GM12878 (cell line): ENCODE data around the gene BFSP1. TPM values are rescaled to one million over a fixed set of nuclear protein-coding genes. Genes with fewer than 3 reads are reported as not detected.

Source experiments
- ATAC-seq: fragments of 200-7000 bp; cut with Tn5 transposase; 3 replicates; pipeline ENCODE4 v1.9.1; 2020; ENCODE audit warnings: mild to moderate bottlenecking, moderate library complexity
- BruUV-seq: library from RNA; stranded (reverse); fragments of 400-500 nt; replicated peaks from 2 replicates; lab custom pipeline; 2021; lab: Mats Ljungman, UMichigan
- CTCF ChIA-PET: fragments of 300-600 bp; sonication (Branson Sonifier 250); formaldehyde crosslinking; extraction: SDS; loops from one replicate; lab custom pipeline; 2021; ENCODE audit warnings: inconsistent platforms; lab: Yijun Ruan, JAX
- POLR2A ChIA-PET: fragments of 350-600 bp; formaldehyde crosslinking; extraction: SDS; loops from one replicate; lab custom pipeline; 2021; ENCODE audit warnings: inconsistent platforms; lab: Charles Lee
- RAD21 ChIA-PET: fragments of 300-600 bp; sonication (Branson Sonifier 250); formaldehyde crosslinking; loops from one replicate; lab custom pipeline; 2023; ENCODE audit warnings: antibody characterized with exemption; ENCODE audit not compliant: unreplicated experiment; lab: Charles Lee
- SMC1A ChIA-PET: fragments of 300-600 bp; sonication (Branson Sonifier 250); formaldehyde crosslinking; loops from one replicate; lab custom pipeline; 2023; ENCODE audit not compliant: unreplicated experiment, uncharacterized antibody; lab: Charles Lee
- DNase-seq: peaks from one replicate; pipeline ENCODE4 v3.0.0-alpha.2; 2011; ENCODE audit warnings: low read depth, low spot score
- FAIRE-seq: peaks from 3 replicates; lab custom pipeline; 2011; peaks lifted over from hg19 to GRCh38; lab: Jason Lieb, UNC
- H2AFZ ChIP-seq: 2 replicates; pipeline ENCODE4 v1.6.0; 2011; ENCODE audit warnings: low read depth, low read length, control low read depth; ENCODE audit not compliant: control insufficient read depth
- H3K27ac ChIP-seq: 2 replicates; pipeline ENCODE4 v1.5.1; 2011; ENCODE audit warnings: control low read depth; ENCODE audit not compliant: control insufficient read depth, insufficient read depth
- H3K27me3 ChIP-seq, 2 experiments: replicated peaks in 1 of 2; 2 replicates each; pipeline versions ENCODE4 v1.6.0 to v1.6.1; 2011; ENCODE audit warnings: low read length in 1 of 2; ENCODE audit not compliant: control insufficient read depth in 2 of 2, insufficient read depth in 2 of 2
- H3K36me3 ChIP-seq, 2 experiments: 2 replicates each; pipeline ENCODE4 v1.5.1; 2011; ENCODE audit warnings: low read length in 1 of 2; ENCODE audit not compliant: control insufficient read depth in 2 of 2, insufficient read depth in 2 of 2
- H3K4me1 ChIP-seq: 2 replicates; pipeline ENCODE4 v1.6.1; 2011; ENCODE audit warnings: mild to moderate bottlenecking, low read length, moderate library complexity, mixed read lengths; ENCODE audit not compliant: control insufficient read depth, insufficient read depth
- H3K4me2 ChIP-seq: 2 replicates; pipeline ENCODE4 v1.6.0; 2011; ENCODE audit warnings: control low read depth; ENCODE audit not compliant: control insufficient read depth, insufficient read depth
- H3K4me3 ChIP-seq: fragments of 200-600 bp; sonication (generic); 2 replicates; pipeline ENCODE4 v1.5.1; 2016
- H3K79me2 ChIP-seq: 2 replicates; pipeline ENCODE4 v1.6.0; 2011; ENCODE audit warnings: low read length; ENCODE audit not compliant: control insufficient read depth, insufficient read depth
- H3K9ac ChIP-seq: 2 replicates; pipeline ENCODE4 v1.8.0; 2011; ENCODE audit warnings: low read length, control low read depth, mixed read lengths; ENCODE audit not compliant: control insufficient read depth, insufficient read depth
- H3K9me3 ChIP-seq: replicated peaks from 3 replicates; pipeline ENCODE4 v1.5.1; 2011; ENCODE audit warnings: mild to moderate bottlenecking, low read length; ENCODE audit not compliant: control insufficient read depth, insufficient read depth
- H4K20me1 ChIP-seq: 2 replicates; pipeline ENCODE4 v1.6.0; 2011; ENCODE audit not compliant: control insufficient read depth, insufficient read depth
- FOXM1 ChIP-seq: IDR thresholded peaks from 2 replicates; pipeline ENCODE4 v1.6.1; 2012; ENCODE audit warnings: low read depth, mild to moderate bottlenecking, inconsistent platforms, low read length, moderate library complexity
- IRF4 ChIP-seq: IDR thresholded peaks from 2 replicates; pipeline ENCODE4 v1.6.1; 2011; ENCODE audit warnings: low read depth, low read length
- IRF5 ChIP-seq: fragments of 450-650 bp; IDR thresholded peaks from 2 replicates; pipeline ENCODE4 v1.6.1; 2017; ENCODE audit warnings: borderline replicate concordance
- NR2C1 ChIP-seq: fragments of 450-650 bp; IDR thresholded peaks from 2 replicates; pipeline ENCODE4 v1.6.1; 2017; ENCODE audit warnings: antibody characterized with exemption, mild to moderate bottlenecking, moderate library complexity
- POLR2AphosphoS5 ChIP-seq: IDR thresholded peaks from 2 replicates; pipeline ENCODE4 v1.6.1; 2011; ENCODE audit warnings: mild to moderate bottlenecking, low read length, inconsistent platforms
- REST ChIP-seq: IDR thresholded peaks from 2 replicates; pipeline ENCODE4 v1.6.1; 2012; ENCODE audit warnings: mild to moderate bottlenecking, low read depth, low read length
- ZNF384 ChIP-seq: IDR thresholded peaks from 2 replicates; pipeline ENCODE4 v1.6.1; 2012; ENCODE audit warnings: low read depth, mild to moderate bottlenecking, low read length, improper control_type of control experiment, borderline replicate concordance
- ZNF592 ChIP-seq: fragments of 450-650 bp; IDR thresholded peaks from 2 replicates; pipeline ENCODE4 v1.6.1; 2017; ENCODE audit warnings: mild to moderate bottlenecking, moderate library complexity
- ZNF622 ChIP-seq: fragments of 450-650 bp; IDR thresholded peaks from 2 replicates; pipeline ENCODE4 v1.6.1; 2017; ENCODE audit warnings: mild to moderate bottlenecking, inconsistent platforms
- WGBS: methylation state at CpG from one replicate; pipeline ENCODE4 v1.1.6; 2016; ENCODE audit warnings: low lambda C conversion rate; ENCODE audit not compliant: insufficient replicate concordance, insufficient coverage; ENCODE audit errors: missing lambda C conversion rate; 5-methylcytosine and 5-hydroxymethylcytosine counted together
- in situ Hi-C: fragments of 300-500 bp; cut with MboI; formaldehyde crosslinking; loops from 9 replicates; pipeline ENCODE4 v1.14.3; 2018; ENCODE audit warnings: mixed read lengths
- intact Hi-C: fragments of 100-400 bp; cut with micrococcal nuclease; formaldehyde crosslinking; loops from one replicate; pipeline ENCODE4 v1.14.2; 2022; ENCODE audit not compliant: unreplicated experiment
- polyA plus RNA-seq, 11 experiments: library from polyadenylated mRNA; depleted of rRNA in 4 of 11; unstranded in 6 of 11; stranded (reverse) in 5 of 11; fragments of >200 nt; fragmentation: Nextera tagmentation in 4 of 11; fragmentation: Illumina TruSeq in 1 of 11; extraction: Ambion mirVana in 4 of 11; extraction: Trizol in 1 of 11; gene quantifications; 1 replicate in 1 of 11; 2 replicates in 10 of 11; pipeline versions ENCODE4 v1.2.1 to v1.2.3, GENCODE V29; 2011 to 2016; ENCODE audit warnings: inconsistent platforms in 2 of 11, missing spikeins in 2 of 11, low read depth in 1 of 11
- total RNA-seq, 4 experiments: library from RNA; depleted of rRNA in 3 of 4; stranded (reverse); fragments of >200 nt in 3 of 4; fragmentation: Illumina TruSeq in 1 of 4; extraction: Trizol in 1 of 4; gene quantifications; 2 replicates each; pipeline versions ENCODE4 v1.2.1 to v1.2.3, GENCODE V29; 2013 to 2021
- TF ChIP-seq, protein P1 (sequence below): fragments of 450-650 bp; IDR thresholded peaks from 2 replicates; pipeline ENCODE4 v1.6.1; 2018; ENCODE audit warnings: borderline replicate concordance, mild to moderate bottlenecking; ENCODE audit not compliant: partially characterized antibody

The BFSP1 gene
- total and polyA plus RNA-seq, 10 of the 15 experiments (the other 5 are each of a cell fraction or from before 2014, with no cell fraction given): 0.06 to 0.22 (median 0.11) TPM; not detected in 3

GRCh38 chr20:17461941-17462340 is 69.2 kb downstream of the BFSP1 start:
- Histone ChIP-seq H3K27ac (no peak overlapping the region), H4K20me1 (no peaks in the 10 kb centered on the region), H3K4me3 (no peak overlapping the region), H3K79me2 (no peaks in the 10 kb centered on the region), H3K9me3 (no peaks in the 10 kb centered on the region), H3K4me2 (no peak overlapping the region), H3K27me3 (no peaks in the 10 kb centered on the region; a peak in 1 of 4 replicates), H2AFZ (no peak overlapping the region), H3K9ac (no peak overlapping the region), H3K4me1 (no peaks in the 10 kb centered on the region), H3K36me3 (no peaks in the 10 kb centered on the region)
- ATAC-seq (no peak), DNase-seq (no peak), FAIRE-seq (no peak)
- BruUV-seq: no TSS peak
- in situ Hi-C loops: no loop called here
- ChIA-PET POLR2A (no interaction called here), CTCF (no interaction called here), RAD21 (no interaction called here), SMC1A (no interaction called here)
- intact Hi-C loops: no loop called here
- 0% methylated on average over 3 of the region's 3 CpGs for WGBS
- TF ChIP-seq IRF4: no peak
- TF ChIP-seq, protein P1, sequence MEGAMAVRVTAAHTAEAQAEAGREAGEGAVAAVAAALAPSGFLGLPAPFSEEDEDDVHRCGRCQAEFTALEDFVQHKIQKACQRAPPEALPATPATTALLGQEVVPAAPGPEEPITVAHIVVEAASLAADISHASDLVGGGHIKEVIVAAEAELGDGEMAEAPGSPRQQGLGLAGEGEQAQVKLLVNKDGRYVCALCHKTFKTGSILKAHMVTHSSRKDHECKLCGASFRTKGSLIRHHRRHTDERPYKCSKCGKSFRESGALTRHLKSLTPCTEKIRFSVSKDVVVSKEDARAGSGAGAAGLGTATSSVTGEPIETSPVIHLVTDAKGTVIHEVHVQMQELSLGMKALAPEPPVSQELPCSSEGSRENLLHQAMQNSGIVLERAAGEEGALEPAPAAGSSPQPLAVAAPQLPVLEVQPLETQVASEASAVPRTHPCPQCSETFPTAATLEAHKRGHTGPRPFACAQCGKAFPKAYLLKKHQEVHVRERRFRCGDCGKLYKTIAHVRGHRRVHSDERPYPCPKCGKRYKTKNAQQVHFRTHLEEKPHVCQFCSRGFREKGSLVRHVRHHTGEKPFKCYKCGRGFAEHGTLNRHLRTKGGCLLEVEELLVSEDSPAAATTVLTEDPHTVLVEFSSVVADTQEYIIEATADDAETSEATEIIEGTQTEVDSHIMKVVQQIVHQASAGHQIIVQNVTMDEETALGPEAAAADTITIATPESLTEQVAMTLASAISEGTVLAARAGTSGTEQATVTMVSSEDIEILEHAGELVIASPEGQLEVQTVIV: no peak
- TF ChIP-seq REST: no peak
- no peak for TF ChIP-seq IRF5
- TF ChIP-seq POLR2AphosphoS5: no peak
- TF ChIP-seq ZNF592: no peak
- TF ChIP-seq FOXM1: no peak
- TF ChIP-seq ZNF622: no peak
- no peak for TF ChIP-seq ZNF384
- no peak for TF ChIP-seq NR2C1
